Progenitor cell of endocrine pancreas (in vitro differentiated cells): ENCODE results near the gene AP2A2. TPM values are rescaled to one million over a fixed set of nuclear protein-coding genes. Genes with fewer than 3 reads are reported as not detected.
A peak's percentile ranks its signal among the peaks of the same experiment; 100 is the strongest.

ENCODE experiments used
- DNase-seq: peaks from one replicate; pipeline ENCODE4 v3.0.0; 2021; ENCODE audit warnings: low spot score; ENCODE audit not compliant: unreplicated experiment
- H3K27ac Mint-ChIP-seq: 2 replicates; pipeline ENCODE4 v1.8.0; 2021; ENCODE audit warnings: mild to moderate bottlenecking, moderate library complexity, mixed read lengths
- H3K27me3 Mint-ChIP-seq: 2 replicates; pipeline ENCODE4 v1.8.0; 2021; ENCODE audit warnings: mixed read lengths
- H3K36me3 Mint-ChIP-seq: 2 replicates; pipeline ENCODE4 v1.8.0; 2022; ENCODE audit warnings: mixed read lengths; ENCODE audit not compliant: insufficient read depth
- H3K4me1 Mint-ChIP-seq: 2 replicates; pipeline ENCODE4 v1.8.0; 2021; ENCODE audit warnings: low read depth, mixed read lengths
- H3K4me3 Mint-ChIP-seq: 2 replicates; pipeline ENCODE4 v1.8.0; 2021; ENCODE audit warnings: low read depth, mild to moderate bottlenecking, moderate library complexity, mixed read lengths
- H3K9me3 Mint-ChIP-seq: 2 replicates; pipeline ENCODE4 v1.8.0; 2021; ENCODE audit warnings: low read depth, mixed read lengths
- total RNA-seq: library from RNA; stranded (reverse); gene quantifications from 2 replicates; pipeline ENCODE4 v1.2.1, GENCODE V29; 2021
- TF ChIP-seq, protein P1 (sequence below): fragments of 200-600 bp; sonication (generic); IDR thresholded peaks from one replicate; pipeline ENCODE4 v1.5.0; 2021; ENCODE audit warnings: antibody characterized with exemption, mild to moderate bottlenecking; ENCODE audit not compliant: unreplicated experiment

The AP2A2 gene
- total RNA-seq, 1 donor from 2014 or later, result 88.8 TPM

DNA sequence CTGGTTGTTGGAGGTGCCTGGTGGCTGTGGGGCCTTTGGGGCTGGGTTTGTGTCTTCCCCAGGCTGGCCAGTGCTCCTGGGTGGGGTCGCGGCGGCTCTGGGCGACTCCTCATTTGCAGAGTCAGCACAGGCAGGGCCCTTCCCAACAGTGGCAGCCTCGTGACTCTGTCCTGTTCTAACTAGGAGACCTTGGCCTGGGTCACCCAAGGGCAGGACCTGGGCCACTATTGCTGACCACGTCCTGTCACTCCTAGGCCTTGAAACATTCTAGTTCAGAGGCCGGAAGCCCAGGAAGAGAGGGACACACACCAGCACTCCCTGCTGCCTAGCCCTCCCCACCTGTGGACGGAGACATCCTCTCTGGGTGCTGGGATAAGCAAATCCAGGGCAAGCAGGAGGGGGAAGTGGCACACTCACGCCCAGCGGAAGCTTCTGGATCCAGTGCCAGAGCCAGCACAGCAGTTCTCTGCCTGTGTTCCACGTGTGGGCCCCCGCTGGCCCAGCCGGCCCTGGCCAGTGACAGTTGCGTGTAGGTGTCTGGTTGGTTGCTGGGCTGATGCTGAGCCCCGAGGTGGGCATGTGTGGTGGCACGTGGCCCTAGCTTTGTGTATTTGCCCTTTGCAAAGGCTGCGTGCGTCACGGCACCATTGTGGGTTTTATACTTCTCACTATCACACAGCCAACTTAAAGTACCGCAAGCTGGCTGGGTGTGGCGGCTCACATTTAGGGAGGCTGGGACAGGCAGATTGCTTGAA is 10.7 kb upstream of the AP2A2 start:
- TF ChIP-seq, protein P1, sequence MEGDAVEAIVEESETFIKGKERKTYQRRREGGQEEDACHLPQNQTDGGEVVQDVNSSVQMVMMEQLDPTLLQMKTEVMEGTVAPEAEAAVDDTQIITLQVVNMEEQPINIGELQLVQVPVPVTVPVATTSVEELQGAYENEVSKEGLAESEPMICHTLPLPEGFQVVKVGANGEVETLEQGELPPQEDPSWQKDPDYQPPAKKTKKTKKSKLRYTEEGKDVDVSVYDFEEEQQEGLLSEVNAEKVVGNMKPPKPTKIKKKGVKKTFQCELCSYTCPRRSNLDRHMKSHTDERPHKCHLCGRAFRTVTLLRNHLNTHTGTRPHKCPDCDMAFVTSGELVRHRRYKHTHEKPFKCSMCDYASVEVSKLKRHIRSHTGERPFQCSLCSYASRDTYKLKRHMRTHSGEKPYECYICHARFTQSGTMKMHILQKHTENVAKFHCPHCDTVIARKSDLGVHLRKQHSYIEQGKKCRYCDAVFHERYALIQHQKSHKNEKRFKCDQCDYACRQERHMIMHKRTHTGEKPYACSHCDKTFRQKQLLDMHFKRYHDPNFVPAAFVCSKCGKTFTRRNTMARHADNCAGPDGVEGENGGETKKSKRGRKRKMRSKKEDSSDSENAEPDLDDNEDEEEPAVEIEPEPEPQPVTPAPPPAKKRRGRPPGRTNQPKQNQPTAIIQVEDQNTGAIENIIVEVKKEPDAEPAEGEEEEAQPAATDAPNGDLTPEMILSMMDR, result no peak
- no peak overlapping the region for H3K27ac Mint-ChIP-seq
- H3K9me3 Mint-ChIP-seq, result no peaks in the 10 kb centered on the region
- H3K4me1 Mint-ChIP-seq, result peaks cover 4% of the 10 kb centered on the region
- H3K4me3 Mint-ChIP-seq, result no peak overlapping the region
- no peak for DNase-seq
- H3K36me3 Mint-ChIP-seq, result no peaks in the 10 kb centered on the region
- H3K27me3 Mint-ChIP-seq, result no peaks in the 10 kb centered on the region

DNA sequence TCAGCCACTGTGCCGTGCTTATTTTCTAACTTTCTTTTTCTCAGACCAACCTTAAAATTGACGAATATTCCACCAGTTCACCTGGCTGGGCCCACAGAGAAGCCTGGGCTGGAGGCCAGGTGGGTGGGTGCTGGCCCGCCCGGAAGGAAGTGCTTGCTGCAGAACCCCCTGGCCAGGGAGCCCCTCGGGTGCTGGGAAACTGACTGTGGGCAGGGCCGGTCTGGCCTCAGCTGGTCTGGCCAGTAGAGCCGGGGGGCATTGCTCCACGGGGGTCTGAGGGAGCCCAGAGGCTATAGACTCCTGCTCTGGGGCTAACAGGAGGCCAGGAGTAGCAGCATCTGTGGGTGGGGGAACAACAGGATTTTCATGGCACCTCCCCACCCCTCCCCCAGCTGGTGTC is 8.2 kb upstream of the AP2A2 start:
- H3K36me3 Mint-ChIP-seq, result no peaks in the 10 kb centered on the region
- H3K27ac Mint-ChIP-seq, result no peak overlapping the region
- H3K4me3 Mint-ChIP-seq, result no peak overlapping the region
- H3K4me1 Mint-ChIP-seq, result no peaks in the 10 kb centered on the region
- TF ChIP-seq, protein P1, result no peak
- no peaks in the 10 kb centered on the region for H3K9me3 Mint-ChIP-seq
- H3K27me3 Mint-ChIP-seq, result no peaks in the 10 kb centered on the region
- no peak for DNase-seq

DNA sequence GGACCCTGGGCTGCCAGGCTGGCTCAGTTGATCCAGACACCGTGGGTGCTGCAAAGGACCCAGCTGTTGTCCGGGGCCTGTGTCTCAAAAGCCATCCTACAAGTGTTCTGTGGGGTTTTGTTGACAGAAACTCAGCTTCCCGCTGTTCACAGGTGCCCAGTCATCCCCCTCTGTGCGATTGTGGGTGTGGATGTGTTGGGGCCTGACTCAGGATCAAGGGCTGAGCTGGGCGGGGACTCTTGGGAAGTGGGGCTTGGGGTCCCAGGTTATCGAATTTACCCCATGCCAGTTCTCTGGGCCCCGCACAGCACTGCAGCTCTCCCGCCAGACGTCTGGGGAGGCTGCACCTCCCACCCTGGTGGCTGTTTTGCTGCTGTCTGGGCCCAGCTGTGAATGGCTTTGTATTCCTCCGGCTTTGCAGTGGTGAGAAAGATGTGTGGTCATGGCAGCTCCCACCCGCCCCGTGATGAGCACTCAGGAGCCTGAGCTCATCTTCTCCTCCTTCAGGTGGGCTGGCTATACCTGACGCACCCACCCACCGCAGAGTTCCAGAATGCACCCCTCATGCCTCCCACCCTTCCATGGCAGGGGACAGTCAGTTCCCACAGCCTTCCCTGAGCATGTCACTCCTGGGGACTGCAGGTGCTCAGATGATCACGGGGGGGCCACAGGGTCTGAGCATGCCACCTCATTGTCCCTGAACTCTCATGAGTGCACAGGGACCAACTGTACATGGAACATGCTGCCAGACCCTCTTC is 3.6 kb upstream of the AP2A2 start:
- H3K9me3 Mint-ChIP-seq, result no peaks in the 10 kb centered on the region
- no peak overlapping the region for H3K4me3 Mint-ChIP-seq
- H3K27me3 Mint-ChIP-seq, result no peaks in the 10 kb centered on the region
- H3K27ac Mint-ChIP-seq, result no peak overlapping the region
- H3K4me1 Mint-ChIP-seq, result peaks cover 5% of the 10 kb centered on the region
- no peak for DNase-seq
- H3K36me3 Mint-ChIP-seq, result no peaks in the 10 kb centered on the region
- TF ChIP-seq, protein P1, result no peak

DNA sequence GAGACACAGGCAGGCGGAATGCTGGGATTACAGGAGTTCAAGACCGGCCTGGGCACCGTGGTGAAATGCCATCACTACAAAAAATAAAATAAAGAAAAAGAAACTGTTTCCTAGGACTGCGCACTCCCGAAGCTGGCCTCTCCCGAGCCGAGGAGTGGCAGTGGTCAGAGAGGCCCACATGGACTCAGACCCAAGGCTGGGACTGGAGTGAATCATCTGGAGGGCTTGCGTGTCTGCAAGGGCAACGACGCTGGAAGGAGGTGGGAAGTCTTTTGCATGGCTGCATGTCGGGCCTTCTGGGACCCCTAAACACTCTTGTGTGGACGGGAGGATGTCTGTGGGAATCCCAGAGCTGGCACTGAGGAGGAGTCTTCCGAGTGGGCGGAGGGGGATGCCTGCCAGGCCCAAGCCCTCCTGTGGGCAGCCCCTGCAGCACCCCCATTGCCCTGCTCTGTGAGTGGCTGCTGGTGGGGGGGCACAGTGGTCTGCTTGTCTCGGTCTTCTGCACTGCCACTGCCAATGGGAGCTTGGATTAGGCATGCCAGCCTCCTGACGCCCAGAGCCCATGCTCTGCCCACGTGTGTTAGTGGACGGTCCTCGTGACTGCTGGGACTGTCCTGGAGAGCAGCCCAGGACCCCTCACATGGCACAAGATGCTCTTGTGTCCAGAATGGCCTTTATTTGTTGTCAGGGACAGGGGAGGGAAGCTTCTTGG is 1.8 kb upstream of the AP2A2 start:
- TF ChIP-seq, protein P1, result no peak
- Mint-ChIP-seq H3K9me3 (no peaks in the 10 kb centered on the region), H3K27me3 (no peaks in the 10 kb centered on the region), H3K4me3 (peak overlapping the region; percentile 54), H3K4me1 (peaks cover 12% of the 10 kb centered on the region), H3K36me3 (no peaks in the 10 kb centered on the region), H3K27ac (peak overlapping the region; percentile 50)
- DNase-seq, result no peak
